ENCODE data around the gene AKR1D1.

GRCh38 chr7:138122162-138122561, 45.9 kb downstream of the AKR1D1 start:
- TF ChIP-seq CTCF (IDR thresholded peaks at IDR 0.05 in 4 of 5, conservative IDR thresholded peaks at IDR 0.05 in 1 of 5) (no peak), POLR2A (IDR thresholded peaks at IDR 0.05) (no peak)

Measured in gastrocnemius medialis (tissue), 4 donors.